GM19324 (cell line): ENCODE measurements around the gene SMIM1.

Experiments used
- ATAC-seq: cut with Tn5 transposase; IDR thresholded peaks from one replicate; pipeline ENCODE4 v1.9.1; 2021; ENCODE audit warnings: mild to moderate bottlenecking, moderate library complexity; ENCODE audit not compliant: unreplicated experiment, low FRiP score

The SMIM1 gene

DNA sequence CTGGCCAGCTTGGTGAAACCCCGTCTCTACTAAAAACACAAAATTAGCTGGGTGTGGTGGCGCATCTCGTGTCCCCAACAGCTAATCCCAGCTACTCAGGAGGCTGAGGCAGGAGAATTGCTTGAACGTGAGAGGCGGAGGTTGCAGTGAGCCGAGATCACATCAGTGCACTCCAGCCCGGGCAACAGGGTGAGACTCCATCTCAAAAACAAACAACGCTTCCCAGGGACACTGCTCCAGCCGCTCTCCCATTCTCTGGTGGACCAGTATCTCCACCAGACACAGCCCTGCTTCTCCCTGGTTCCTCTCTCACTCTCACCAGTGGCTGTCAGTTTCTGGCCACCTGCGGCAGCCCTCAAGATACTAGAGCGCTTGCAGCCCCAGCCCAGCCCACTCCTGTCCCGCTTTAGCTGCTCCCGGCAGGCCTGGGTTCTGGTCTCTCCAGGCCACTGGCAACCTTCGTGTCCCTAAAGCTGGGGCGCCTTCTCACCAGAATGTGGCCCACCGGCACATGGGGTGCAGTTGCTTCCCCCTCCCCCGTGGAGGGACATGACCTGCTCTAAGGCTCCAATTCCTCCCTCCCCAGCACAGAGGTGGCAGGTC is 44.7 kb downstream of the SMIM1 start:
- ATAC-seq, result no peak

GRCh38 chr1:3817821-3818597 is 45.5 kb downstream of the SMIM1 start:
- no peak for ATAC-seq

DNA sequence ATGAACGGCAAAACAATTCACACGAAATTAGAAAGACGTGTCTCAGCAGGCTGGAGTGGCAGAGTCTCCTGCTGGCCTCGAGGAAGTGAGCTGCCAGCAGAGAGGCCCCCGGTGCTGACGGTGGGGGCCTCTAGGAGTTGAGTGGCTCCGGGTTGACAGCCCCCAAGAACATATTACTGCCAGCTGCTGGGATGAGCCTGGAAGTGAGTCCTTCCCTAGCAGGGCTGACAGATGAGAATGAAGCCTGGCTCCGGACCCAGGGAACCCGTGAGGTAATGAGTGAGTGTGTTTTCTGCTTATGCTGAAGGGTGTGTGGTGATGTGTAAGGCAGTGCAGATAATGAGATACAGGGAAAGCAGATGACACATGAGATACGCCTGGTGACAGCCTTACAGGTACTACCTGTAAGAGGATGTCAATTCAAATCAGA is 47.2 kb downstream of the SMIM1 start:
- ATAC-seq, result no peak

GRCh38 chr1:3820316-3820715 is 47.8 kb downstream of the SMIM1 start:
- ATAC-seq, result no peak

GRCh38 chr1:3821004-3821403 is 48.5 kb downstream of the SMIM1 start:
- ATAC-seq, result no peak

- ATAC-seq, result no peak
These were observed 48.9 kb downstream of the SMIM1 start for GRCh38 chr1:3821447-3821846.

DNA sequence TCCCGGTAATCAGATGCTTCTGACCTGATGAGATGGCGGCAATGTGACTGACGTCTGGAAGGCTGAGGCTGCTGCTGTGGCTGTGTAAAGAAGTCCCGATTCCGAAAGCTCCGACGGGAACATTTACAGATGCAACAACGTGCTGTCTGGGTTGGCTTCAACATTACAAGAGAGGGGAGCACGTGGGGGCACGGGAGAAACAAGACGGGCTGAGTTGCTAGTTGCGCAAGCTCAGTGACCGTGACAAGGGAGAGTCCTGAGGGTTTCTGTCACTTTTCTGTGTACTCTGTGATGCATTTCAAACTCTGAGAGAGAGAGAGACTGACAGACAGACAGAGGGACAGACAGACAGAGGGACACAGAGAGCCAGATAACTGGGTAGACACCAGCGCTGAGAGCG is 49.4 kb downstream of the SMIM1 start:
- ATAC-seq, result no peak

DNA sequence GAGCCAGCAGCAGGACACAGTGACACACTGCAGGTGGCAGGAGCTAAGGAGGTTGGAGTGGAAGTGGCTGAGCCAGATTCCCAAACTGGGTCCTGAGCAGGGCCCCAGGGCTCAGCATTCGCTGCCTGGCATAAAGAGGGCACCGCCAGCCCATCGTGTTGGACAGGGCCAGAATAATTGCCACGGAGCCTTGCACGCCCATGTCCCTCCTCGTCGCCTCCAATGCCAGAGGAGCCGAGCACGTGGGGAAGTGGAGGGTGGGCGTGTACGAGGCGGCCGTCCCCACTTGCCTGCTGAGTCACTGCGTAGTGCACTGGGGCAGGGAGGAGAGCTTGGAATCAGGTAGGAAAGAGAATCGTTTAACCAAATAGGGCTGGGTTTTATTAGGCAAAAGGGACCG is 49.9 kb downstream of the SMIM1 start:
- ATAC-seq, result no peak

- ATAC-seq, result no peak
These were observed 52.1 kb downstream of the SMIM1 start for GRCh38 chr1:3824650-3825049.

- ATAC-seq, result no peak
These were observed 52.8 kb downstream of the SMIM1 start for GRCh38 chr1:3825356-3825755.
